Thymus (tissue), 11 donors: ENCODE measurements around the gene HK3. TPM values are rescaled to one million over a fixed set of nuclear protein-coding genes. Genes with fewer than 3 reads are reported as not detected.

Experiments
- DNase-seq, 9 donors: peaks; one replicate each; pipeline ENCODE4 v3.0.0-alpha.2; 2013; ENCODE audit warnings: low spot score in 9 of 9, low read depth in 6 of 9, missing footprints in 1 of 9
- H3K27ac ChIP-seq, 2 donors: one replicate each; pipeline ENCODE4 v1.5.1; 2013; ENCODE audit warnings: control low read depth in 1 of 2, low read depth in 1 of 2, low read length in 1 of 2, mild to moderate bottlenecking in 1 of 2, moderate library complexity in 1 of 2
- H3K27me3 ChIP-seq, 2 donors: one replicate each; pipeline ENCODE4 v1.5.1; 2013; ENCODE audit warnings: low read length in 1 of 2; ENCODE audit not compliant: control insufficient read depth in 2 of 2, insufficient read depth in 1 of 2
- H3K36me3 ChIP-seq, 2 donors: one replicate each; pipeline ENCODE4 v1.5.1; 2013; ENCODE audit warnings: low read length in 1 of 2, mild to moderate bottlenecking in 1 of 2, moderate library complexity in 1 of 2; ENCODE audit not compliant: control insufficient read depth in 2 of 2, insufficient read depth in 2 of 2
- H3K4me1 ChIP-seq, 2 donors: one replicate each; pipeline ENCODE4 v1.5.1; 2013; ENCODE audit warnings: low read length in 2 of 2; ENCODE audit not compliant: control insufficient read depth in 2 of 2, insufficient read depth in 2 of 2
- H3K4me3 ChIP-seq, 2 donors: one replicate each; pipeline ENCODE4 v1.5.1; 2013; ENCODE audit warnings: low read length in 2 of 2, control low read depth in 1 of 2, mild to moderate bottlenecking in 1 of 2
- H3K9me3 ChIP-seq, 2 donors: one replicate each; pipeline ENCODE4 v1.5.1; 2013; ENCODE audit warnings: low read length in 1 of 2, mild to moderate bottlenecking in 1 of 2; ENCODE audit not compliant: control insufficient read depth in 2 of 2, insufficient read depth in 1 of 2
- WGBS: extraction: QIAGEN DNeasy Blood & Tissue Kit; methylation state at CpG from one replicate; pipeline ENCODE4 v1.1.7; 2013; 5-methylcytosine and 5-hydroxymethylcytosine counted together
- polyA plus RNA-seq: library from polyadenylated mRNA; stranded (reverse); fragments of 200-250 nt; gene quantifications from one replicate; pipeline ENCODE4 v1.2.3, GENCODE V29; 2013
- total RNA-seq: library from RNA; stranded (reverse); fragments of 120-200 nt; gene quantifications from one replicate; pipeline ENCODE4 v1.2.4, GENCODE V29; 2013
- donor health status: healthy.

The HK3 gene
- total and polyA plus RNA-seq, 2 donors, result 3.2 to 38.9 TPM

DNA sequence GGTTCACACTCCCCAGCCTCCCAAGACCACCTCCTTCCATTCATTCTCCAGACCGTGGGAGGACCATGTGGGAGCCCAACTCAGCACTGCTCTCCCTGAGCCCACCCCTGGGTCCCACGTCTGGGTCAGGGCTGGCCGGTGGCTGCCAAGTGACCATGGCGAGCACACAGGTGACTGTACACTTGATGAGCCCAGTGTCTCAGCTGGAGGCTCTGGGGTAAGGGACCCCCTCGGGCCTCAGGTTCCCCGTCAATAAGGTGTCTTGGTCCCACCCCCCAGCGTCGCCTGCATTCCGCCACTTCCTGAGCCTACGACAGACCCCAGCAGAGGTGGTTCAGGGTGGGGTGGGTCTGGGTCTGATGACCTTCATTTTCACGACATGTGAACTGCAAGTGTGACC lies 38.8 kb downstream of the HK3 start:
- Histone ChIP-seq H3K9me3 (no peaks in the 10 kb centered on the region), H3K27ac (no peak overlapping the region), H3K4me3 (no peak overlapping the region), H3K4me1 (no peaks in the 10 kb centered on the region), H3K27me3 (peaks cover 6 to 43% of the 10 kb centered on the region in 2 donors), H3K36me3 (no peaks in the 10 kb centered on the region)
- DNase-seq, result no peak
- WGBS, result 87% methylated on average over 11 of the region's 11 CpGs

DNA sequence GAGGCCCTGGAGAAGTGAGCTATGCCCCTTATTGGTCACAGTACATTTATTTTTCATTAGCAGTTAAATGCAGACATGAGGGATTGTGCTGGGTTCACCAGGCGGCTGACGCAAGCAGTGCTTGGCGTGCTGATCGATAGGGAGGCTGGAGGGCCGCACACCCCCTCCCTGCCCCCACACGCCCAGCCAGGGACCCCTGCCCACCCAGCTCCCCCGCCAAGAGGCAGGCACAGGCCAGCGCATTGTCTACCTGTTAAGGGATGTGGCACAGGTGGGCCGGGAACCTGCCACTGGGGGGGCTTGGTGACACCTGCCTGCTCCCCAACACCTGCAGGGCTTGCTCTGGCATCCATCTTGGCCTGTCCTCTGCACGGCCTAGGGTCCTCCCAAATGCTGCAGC lies 39.2 kb downstream of the HK3 start:
- DNase-seq, result no peak
- 73% methylated on average over 10 of the region's 10 CpGs for WGBS
- no peaks in the 10 kb centered on the region for H3K9me3 ChIP-seq
- H3K27ac ChIP-seq, result no peak overlapping the region
- peaks cover 5 to 38% of the 10 kb centered on the region in 2 donors for H3K27me3 ChIP-seq
- H3K4me3 ChIP-seq, result no peak overlapping the region
- H3K4me1 ChIP-seq, result no peaks in the 10 kb centered on the region
- no peaks in the 10 kb centered on the region for H3K36me3 ChIP-seq

DNA sequence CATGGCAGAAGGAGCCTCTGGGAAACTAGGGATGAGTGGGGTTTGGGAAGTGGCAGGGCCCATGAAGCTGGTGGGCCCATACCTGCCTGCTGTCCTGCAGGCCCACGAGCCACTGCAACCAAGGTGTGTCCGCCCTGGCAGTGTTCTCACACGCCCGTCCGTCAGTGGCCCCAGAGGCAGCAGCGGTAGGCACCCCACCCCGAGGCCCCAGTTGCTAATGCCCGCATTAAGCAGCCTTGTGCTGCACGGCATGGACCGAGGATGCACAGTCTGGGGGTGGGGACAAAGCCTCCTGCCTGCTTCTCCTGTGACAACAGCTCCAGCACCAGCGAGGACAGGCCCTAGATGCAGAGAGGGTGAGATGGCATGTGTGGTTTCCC lies 41.3 kb downstream of the HK3 start:
- 83% methylated on average over 11 of the region's 11 CpGs for WGBS
- Histone ChIP-seq H3K27ac (no peak overlapping the region), H3K36me3 (no peaks in the 10 kb centered on the region), H3K4me1 (no peaks in the 10 kb centered on the region), H3K4me3 (no peak overlapping the region), H3K9me3 (no peaks in the 10 kb centered on the region), H3K27me3 (peaks cover 3 to 19% of the 10 kb centered on the region in 2 donors)
- no peak for DNase-seq

- H3K36me3 ChIP-seq, result no peaks in the 10 kb centered on the region
- 82% methylated on average over 19 of the region's 19 CpGs for WGBS
- H3K27ac ChIP-seq, result no peak overlapping the region
- no peaks in the 10 kb centered on the region for H3K9me3 ChIP-seq
- no peak for DNase-seq
- no peaks in the 10 kb centered on the region for H3K4me1 ChIP-seq
- peaks cover under 1 to 18% of the 10 kb centered on the region in 2 donors for H3K27me3 ChIP-seq
- H3K4me3 ChIP-seq, result no peak overlapping the region
These were observed 41.8 kb downstream of the HK3 start for GRCh38 chr5:176857216-176857893.

- Histone ChIP-seq H3K9me3 (no peaks in the 10 kb centered on the region), H3K27ac (no peak overlapping the region), H3K36me3 (no peaks in the 10 kb centered on the region), H3K4me1 (no peaks in the 10 kb centered on the region), H3K4me3 (no peak overlapping the region), H3K27me3 (peaks cover 0 to 12% of the 10 kb centered on the region in 2 donors)
- no peak for DNase-seq
- 70% methylated on average over 8 of the region's 8 CpGs for WGBS
These were observed 42.4 kb downstream of the HK3 start for GRCh38 chr5:176856746-176857145.

GRCh38 chr5:176855598-176855997 lies 43.5 kb downstream of the HK3 start:
- Histone ChIP-seq H3K27ac (no peak overlapping the region), H3K9me3 (no peaks in the 10 kb centered on the region), H3K4me1 (no peaks in the 10 kb centered on the region), H3K36me3 (no peaks in the 10 kb centered on the region), H3K4me3 (no peak overlapping the region), H3K27me3 (peaks cover 0 to 6% of the 10 kb centered on the region in 2 donors)
- 95% methylated on average over 18 of the region's 18 CpGs for WGBS
- DNase-seq, result no peak

GRCh38 chr5:176854164-176854563 lies 45.0 kb downstream of the HK3 start:
- Histone ChIP-seq H3K4me3 (no peak overlapping the region), H3K9me3 (no peaks in the 10 kb centered on the region), H3K4me1 (no peaks in the 10 kb centered on the region), H3K36me3 (no peaks in the 10 kb centered on the region), H3K27me3 (peaks cover 0 to 9% of the 10 kb centered on the region in 2 donors), H3K27ac (no peak overlapping the region)
- DNase-seq, result no peak
- 68% methylated on average over 8 of the region's 8 CpGs for WGBS

DNA sequence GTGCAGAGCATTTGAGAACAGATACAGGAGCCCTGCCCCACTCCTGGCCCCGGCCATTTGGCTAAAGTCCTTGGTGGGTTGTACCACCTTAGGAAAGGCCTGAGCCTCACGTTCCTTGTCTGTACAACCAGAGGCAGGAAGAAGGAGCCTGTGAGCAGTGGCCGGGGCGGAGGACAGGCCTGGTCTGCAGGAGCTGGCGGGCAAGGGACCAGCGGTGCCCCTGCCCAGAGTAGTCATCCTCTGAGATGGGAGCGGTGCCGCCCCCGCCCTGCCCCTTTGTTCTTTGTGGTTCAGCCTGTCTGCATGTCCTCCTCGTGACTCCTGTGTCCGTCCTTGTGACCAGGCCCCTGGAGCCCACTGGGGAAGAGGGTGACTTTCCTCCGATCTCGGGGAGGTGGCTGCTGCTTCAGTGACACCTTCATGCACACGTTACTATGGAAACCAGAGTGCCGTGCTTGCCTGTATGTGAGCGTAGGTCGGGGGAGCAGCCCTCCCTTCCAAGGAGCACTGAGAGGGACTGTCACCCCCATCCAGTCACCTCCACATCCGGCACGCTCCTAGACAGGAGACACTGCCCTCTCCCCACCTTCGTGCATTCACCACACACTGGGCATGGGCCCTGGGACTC lies 45.9 kb downstream of the HK3 start:
- 83% methylated on average over 20 of the region's 20 CpGs for WGBS
- H3K9me3 ChIP-seq, result no peaks in the 10 kb centered on the region
- DNase-seq, result no peak
- no peak overlapping the region for H3K4me3 ChIP-seq
- H3K4me1 ChIP-seq, result no peaks in the 10 kb centered on the region
- no peaks in the 10 kb centered on the region for H3K36me3 ChIP-seq
- no peak overlapping the region for H3K27ac ChIP-seq
- H3K27me3 ChIP-seq, result peaks cover 0 to 13% of the 10 kb centered on the region in 2 donors

DNA sequence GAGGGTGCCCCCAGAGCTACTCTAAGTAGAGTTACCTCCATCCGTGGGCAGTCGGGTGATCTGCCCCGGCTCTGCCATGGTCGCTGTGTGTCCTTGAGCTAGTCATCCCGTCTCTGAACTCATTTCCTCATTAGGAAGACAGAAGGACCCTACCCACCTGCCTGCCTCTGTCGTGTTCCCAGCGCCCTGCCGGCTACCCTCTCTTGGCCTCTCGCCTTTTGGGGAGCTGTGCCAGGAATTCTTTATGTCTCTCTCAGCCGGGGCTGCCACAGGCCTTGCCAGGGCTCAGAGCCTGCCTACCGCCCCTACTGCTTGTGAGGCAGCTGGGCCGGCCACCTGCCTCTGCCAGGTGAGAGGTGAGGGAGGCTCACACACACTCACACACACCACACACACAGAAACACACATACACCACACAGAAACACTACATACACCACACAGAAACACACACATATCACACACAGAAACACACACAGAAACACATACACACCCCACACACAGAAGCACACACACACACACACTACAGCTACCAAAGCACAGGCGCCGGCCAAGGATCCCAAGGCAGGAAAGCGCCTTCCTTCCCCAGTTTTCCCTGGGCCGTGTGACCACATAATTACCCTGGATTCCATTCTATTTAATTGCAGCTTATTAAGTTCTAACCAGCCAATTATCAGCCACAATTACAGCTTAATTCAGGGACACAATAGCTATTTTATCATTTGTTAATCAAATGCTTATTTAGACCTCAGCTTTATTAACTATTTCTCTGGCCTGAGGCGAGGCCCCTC lies 47.1 kb downstream of the HK3 start:
- WGBS, result 87% methylated on average over 17 of the region's 17 CpGs

More for the DNA sequence above, 47.1 kb downstream of the HK3 start:
- Histone ChIP-seq H3K4me3 (no peak overlapping the region), H3K4me1 (no peaks in the 10 kb centered on the region), H3K27me3 (peaks cover 0 to 20% of the 10 kb centered on the region in 2 donors), H3K36me3 (no peaks in the 10 kb centered on the region), H3K27ac (no peak overlapping the region), H3K9me3 (no peaks in the 10 kb centered on the region)
- no peak for DNase-seq
